Measurements from ENCODE around the gene SBSN.

Gene SBSN

DNA sequence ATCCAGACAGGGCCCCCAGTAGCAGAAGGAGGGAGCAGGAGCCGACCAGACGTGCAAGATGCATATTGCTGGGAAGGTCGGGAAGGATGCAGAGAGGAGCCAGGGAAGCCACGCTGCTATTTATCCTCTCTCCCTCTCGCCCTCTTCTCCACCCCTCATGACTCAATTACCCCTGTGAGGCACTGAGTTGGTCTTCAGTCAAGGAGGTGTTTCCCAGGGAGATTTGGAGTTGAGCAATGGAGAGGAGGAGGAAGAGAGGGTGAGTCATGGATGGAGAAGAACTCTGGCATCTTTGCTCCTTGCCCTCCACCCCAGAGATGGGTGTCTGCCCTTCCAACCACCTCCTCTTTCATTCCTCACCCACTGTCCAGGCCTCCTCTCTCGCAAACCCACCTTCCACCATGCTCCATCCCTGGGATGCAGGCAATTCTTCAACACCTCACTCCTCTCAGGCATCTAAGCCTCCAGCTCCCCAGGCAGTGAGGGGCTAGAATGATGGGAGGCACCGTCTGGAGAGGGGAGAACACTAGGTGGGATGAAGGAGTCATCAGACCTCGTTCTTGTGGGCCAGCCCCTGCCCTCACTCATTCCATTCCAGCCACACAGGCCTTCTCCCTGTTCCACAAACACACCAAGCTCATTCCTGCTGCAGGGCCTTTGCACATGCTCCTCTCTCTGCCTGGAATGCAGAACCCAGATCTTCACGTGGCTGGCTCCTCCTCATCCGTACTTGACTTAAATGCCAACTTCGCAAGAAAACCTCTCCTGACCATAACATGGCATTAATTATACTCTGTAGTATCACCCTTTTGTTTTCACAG is at the start of gene SBSN:
SBSN (minus strand) TSS at position 94 of the 821 bp plus-strand sequence; CDS start at position 64, 30 bp downstream.
- no peak for DNase-seq (ENCODE audit: low read depth)

GRCh38 chr19:35571406-35571965 is 43.4 kb upstream of the SBSN start:
- DNase-seq (ENCODE audit: low read depth): no peak

- no peak for DNase-seq (ENCODE audit: low read depth)
These were observed 41.2 kb upstream of the SBSN start for GRCh38 chr19:35569281-35569781.

- no peak for DNase-seq (ENCODE audit: low read depth)
These were observed 38.6 kb upstream of the SBSN start for GRCh38 chr19:35566738-35567137.

DNA sequence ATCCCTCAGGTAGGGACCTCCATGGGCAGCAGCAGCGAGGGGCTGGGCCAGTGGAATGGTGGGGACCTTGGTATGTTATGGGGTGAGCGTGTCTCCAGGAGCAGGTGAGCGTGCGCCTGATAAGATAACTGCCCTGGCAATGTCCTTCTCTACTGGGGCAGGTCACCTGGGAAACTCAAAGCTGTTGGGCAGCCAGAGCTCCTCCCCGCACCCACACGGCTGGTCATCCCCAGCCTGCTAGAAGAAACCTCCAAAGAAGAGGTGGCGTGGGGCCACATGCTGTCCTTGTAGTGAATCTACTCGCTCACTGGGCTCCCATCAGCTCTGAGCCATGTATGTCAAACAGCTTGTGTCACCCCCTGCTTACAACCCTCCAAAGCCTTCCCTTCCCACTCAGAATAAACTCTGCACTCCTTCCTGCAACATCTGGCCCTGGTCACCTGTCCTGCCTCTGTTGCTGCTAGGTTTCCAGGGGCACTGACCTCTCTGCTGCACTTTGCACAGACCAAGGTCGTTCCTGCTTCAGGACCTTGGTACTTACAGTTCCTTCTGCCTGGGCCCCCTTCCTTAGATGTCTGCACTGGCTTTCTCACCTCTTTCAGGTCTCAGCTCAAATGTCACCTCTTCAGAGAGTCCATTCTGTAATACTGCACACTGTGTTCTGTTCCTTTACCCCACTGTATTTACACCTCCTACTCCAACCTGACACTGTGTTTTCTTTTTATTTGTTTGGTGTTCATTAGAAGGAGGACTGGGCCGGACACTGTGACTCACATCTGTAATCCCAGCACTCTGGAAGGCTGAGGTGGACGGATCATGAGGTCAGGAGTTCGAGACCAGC is 37.1 kb upstream of the SBSN start:
- no peak for DNase-seq (ENCODE audit: low read depth)

DNA sequence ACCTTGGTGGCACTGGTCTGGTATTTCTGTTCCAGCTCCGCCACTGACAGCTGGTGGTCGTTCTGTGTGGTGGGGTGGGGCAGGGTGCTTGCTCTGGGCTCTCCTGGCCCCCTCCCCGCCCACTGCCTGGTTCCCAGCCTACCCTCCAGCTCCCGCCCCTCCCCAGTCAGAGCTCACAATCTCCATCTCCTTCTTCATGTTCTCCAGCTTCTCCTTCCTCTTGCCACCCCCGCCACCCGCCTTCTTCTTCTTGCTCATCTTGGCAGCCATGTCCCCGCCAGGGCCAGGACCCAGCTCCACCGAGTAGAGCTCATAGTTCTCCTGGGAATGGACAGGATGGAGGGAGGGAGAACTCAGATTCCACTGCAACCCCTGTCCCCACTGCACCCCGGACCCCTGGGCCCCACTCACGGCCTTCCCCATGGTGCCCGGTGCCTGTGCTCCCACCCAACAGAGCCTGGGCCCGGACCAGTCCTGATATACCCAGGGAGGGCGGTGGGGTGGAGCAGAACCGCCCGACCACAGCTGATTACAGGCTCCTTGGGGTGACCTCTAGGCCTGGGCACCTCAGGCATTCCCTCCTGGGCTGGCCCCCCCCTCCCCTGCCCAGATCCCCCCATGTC is 35.2 kb upstream of the SBSN start, which contains the start of gene ATP4A:
ATP4A (minus strand) TSS at position 452 of the 623 bp plus-strand sequence; CDS start at position 423, 29 bp downstream.
- DNase-seq (ENCODE audit: low read depth): no peak

- no peak for DNase-seq (ENCODE audit: low read depth)
These were observed 34.7 kb upstream of the SBSN start for GRCh38 chr19:35562776-35563175.

DNA sequence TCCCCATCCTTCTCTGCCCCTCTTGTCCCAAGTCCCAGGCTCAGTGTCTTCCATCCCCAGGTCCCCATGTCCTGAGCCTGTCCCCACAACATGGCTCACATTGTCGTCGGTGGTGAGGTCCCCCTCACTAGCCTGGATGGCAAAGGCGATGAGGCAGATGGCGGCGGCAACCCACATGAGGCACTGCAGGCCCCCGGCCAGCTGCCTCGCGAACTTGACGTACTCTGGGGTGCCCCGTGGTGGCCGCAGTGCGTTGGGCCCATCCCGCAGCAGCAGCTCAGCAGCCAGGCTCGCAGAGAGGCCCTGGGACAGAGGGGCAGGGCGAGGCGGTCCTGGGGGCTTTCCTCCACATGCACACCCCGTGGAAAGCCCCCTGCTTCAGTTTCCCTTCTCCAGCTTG is 34.2 kb upstream of the SBSN start:
- no peak for DNase-seq (ENCODE audit: low read depth)

DNA sequence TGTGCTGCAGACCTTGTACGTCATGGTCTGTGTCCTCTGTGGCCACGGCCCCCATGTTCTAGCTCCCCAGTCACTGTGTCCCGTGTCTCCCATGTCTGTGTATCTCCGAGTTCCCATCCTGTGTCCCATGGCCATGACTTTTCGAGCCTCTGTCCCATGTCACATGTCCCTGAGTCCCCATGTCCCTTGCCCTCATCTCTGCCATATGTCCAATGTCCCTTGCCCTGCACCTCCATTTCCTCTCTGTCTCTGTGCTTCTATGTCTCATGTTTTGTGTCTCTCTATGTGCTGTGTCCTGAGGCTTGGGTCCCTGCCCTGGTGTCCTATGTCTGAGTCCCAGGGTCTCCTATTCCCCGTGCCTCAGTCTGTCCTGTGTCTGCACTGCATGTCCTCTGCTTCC is 33.3 kb upstream of the SBSN start:
- DNase-seq (ENCODE audit: low read depth): no peak

- no peak for DNase-seq (ENCODE audit: low read depth)
These were observed 32.6 kb upstream of the SBSN start for GRCh38 chr19:35560677-35561076.

DNA sequence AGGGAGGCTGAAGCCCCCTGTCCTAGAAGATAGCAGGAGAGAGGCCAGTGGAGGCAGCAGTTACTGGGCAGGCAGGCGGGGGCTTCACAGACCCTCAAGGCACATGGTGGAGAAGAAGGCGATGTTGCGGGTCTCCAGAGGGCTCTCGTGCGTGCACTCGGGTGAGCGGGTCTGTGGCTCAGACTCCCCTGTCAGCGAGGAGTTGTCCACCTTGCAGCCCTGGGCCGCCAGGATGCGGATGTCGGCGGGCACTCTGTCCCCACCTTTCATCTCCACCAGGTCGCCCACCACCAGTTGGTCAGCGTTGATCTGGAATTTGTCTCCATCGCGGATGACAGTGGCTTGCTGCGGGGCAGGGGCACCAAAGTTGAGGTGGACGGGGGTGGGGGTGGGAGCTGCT is 32.2 kb upstream of the SBSN start:
- no peak for DNase-seq (ENCODE audit: low read depth)

DNA sequence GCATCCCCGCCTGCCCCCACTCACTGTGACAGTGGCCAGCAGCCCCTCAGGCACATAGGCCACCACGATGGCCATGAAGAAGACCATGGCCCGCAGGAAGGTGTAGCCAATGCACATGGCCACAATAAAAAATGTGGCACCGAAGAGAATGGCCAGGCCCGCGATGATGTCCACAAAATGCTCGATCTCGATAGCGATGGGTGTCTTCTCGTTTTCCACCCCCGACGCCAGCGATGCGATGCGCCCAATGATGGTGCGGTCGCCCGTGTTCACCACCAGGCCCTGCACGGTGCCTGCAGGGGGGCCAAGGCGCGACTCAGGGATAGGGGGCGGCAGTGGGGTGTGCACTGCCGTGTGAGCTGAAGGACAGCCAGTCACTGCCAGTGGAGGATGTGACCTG is 31.7 kb upstream of the SBSN start:
- DNase-seq (ENCODE audit: low read depth): no peak

DNA sequence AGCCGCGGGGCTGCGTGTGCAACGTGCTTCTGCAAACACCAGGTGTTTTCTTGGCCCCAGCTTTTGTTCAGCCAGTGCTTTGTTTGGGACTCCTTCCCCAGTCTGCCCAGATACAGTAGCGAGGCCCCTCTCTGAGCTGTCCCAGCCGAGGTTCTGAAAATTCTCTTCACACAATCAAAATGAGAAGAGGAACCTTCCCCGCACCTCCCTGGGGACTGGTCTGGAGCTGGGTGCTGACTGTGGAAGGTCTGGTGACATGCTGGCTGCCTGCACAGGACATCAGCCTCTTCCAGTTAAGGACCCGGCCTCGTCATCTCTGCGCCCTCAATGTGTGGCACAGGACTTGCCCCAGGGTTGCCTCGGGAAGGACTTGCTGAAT is 31.2 kb upstream of the SBSN start:
- DNase-seq (ENCODE audit: low read depth): no peak

DNA sequence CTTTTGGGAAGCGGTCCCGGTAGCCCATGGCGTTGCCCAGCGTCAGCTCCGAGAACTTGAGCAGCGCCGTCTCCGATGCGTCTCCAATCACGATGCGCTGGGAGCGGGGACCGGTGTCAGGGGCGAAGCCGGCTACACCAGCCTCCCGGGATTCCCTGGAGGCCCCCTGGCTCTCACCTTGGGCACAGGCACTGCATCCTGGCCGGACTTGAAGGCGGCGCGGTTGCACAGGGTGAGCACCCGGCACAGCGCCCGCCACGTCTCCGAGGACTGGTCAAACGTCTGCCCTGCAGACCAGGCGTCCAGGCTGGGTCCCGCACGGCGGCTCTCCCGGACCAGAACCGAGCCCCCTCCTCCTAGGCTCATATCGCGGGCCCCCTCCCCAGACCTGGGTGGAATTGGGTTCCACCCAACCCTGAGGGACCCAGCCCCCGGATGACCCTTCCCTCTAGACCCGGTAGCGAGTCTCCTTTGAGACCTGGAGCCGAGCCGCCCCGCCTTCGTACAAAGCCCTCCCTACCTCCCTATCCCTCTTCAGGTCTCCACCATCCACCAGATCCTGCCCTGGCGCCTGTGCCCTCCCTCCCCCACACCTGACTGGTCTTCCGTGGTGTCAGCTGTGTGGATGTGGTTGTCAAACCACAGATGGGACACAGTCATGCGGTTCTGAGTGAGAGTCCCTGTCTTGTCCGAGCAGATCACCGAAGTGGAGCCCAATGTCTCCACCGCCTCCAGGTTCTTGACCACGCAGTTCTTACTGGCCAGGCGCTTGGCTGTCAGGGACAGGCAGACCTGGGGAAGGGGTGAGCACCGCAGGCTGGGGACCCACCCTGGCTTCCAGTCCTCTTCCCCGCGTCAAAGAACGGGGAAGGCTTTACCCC is 30.5 kb upstream of the SBSN start:
- DNase-seq (ENCODE audit: low read depth): no peak

GRCh38 chr19:35557539-35558399 is 29.7 kb upstream of the SBSN start:
- peak; percentile 15 for DNase-seq (ENCODE audit: low read depth)

DNA sequence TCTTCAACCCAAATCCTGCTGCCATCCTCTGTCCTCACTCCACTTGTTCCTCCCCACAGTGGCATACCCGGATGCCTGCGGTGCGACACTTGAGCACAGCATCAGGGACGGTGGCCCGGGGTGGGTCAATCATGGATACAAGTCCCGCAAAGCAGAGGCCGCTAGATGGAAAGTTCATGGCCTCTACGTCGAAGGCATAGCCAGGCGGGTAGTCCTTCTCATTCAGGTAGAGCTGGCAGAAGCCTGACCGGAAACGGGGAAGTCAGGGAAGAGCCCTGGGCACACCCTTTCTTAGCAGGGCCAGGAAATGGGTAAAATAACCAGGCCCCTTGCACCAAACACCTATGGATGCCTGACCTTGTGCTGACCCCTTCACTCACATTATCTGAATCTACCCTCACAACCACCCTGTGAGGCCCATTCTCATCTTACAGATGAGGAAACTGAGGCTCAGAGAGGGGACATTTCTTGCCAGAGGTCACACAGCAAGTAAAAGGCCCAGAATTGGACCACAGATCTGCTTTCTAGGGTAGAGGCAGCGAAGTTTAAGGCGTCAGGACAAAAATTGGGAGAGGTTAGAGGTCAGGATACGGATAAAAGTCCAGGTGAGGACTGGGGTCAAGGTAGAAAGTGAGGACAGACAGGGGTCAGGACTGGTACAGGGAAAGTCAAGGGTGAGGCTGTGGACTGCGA is 28.9 kb upstream of the SBSN start:
- no peak for DNase-seq (ENCODE audit: low read depth)

- no peak for DNase-seq (ENCODE audit: low read depth)
These were observed 28.0 kb upstream of the SBSN start for GRCh38 chr19:35556025-35556590.

DNA sequence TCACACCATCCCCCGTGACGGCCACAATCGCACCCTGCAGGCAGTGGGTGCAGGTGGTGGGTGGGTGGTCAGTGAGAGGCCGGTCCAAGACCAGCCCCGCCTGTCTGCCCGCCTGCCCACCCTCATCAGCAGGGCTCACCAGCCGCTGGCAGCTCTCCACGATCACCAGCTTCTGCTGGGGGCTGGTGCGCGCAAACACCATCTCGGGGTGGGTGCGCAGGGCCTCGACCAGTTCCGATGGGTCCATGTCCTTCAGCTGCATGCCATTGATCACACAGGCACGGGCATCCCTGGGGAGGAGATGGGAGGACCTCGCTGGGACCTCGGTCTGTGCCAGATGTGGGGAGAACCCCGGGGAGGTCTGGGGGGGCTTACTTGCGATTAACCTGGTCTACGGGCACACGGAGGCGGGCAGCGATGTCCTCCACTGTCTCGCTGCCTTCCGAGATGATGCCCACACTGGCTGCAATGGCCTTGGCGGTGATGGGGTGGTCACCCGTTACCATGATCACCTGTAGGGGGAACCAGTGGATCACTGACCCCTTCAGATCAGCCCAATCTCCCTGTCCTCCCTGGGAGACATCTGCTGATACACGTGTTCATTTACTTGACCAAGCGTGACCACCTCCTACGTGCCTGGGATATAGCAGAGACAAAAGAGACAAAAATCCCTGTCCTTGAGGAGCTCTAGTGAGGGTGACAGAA is 27.3 kb upstream of the SBSN start:
- DNase-seq (ENCODE audit: low read depth): no peak

DNA sequence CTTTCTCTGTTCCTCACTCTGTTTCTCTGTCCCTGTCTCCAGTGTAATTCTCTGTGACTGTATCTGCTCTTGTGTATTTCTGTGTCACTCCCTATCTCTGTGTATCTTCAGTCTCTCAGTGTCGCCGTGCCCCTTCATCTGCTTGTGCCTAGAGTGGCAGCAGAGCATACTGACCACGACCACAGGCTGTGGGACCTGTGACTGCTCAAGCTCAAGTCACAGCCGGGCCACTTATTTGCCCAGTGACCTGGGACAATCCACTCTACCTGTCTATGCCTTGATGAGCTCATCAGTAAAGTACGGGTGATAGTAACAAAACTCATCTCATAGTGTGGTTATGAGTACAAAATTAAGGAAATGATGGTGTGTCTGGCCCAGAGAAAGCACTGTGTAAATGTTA is 26.0 kb upstream of the SBSN start:
- no peak for DNase-seq (ENCODE audit: low read depth)

Data from stimulated activated CD8-positive, alpha-beta memory T cell treated with anti-CD3 and anti-CD28 coated beads, Interleukin-12 subunit alpha, Interleukin-12 subunit beta, amount 100 ng/mL, for 4 hours (primary cell).